Central memory CD8-positive, alpha-beta T cell (primary cell): ENCODE data around the gene GAB1.

Source experiments
- ATAC-seq: fragments of 150-1000 bp; cut with Tn5 transposase; replicated peaks from 2 replicates; pipeline ENCODE4 v1.10.0; 2022; ENCODE audit warnings: mild to moderate bottlenecking, moderate FRiP score, moderate number of reproducible peaks; ENCODE audit not compliant: poor library complexity, severe bottlenecking; ENCODE audit errors: extremely low read depth
- DNase-seq, 2 donors: peaks; one replicate each; pipeline ENCODE4 v3.0.0; 2021; ENCODE audit warnings: low spot score in 2 of 2
- H3K27ac Mint-ChIP-seq: one replicate; pipeline ENCODE4 v1.8.0; 2022; ENCODE audit warnings: low read depth, mild to moderate bottlenecking, moderate library complexity, mixed read lengths
- H3K27me3 Mint-ChIP-seq: one replicate; pipeline ENCODE4 v1.8.0; 2022; ENCODE audit warnings: mixed read lengths
- H3K36me3 Mint-ChIP-seq: one replicate; pipeline ENCODE4 v1.8.0; 2022; ENCODE audit warnings: mild to moderate bottlenecking, moderate library complexity, mixed read lengths; ENCODE audit not compliant: insufficient read depth
- H3K4me1 Mint-ChIP-seq: one replicate; pipeline ENCODE4 v1.8.0; 2022; ENCODE audit warnings: mixed read lengths
- H3K4me3 Mint-ChIP-seq: one replicate; pipeline ENCODE4 v1.8.0; 2022; ENCODE audit warnings: mild to moderate bottlenecking, moderate library complexity, mixed read lengths
- H3K9me3 Mint-ChIP-seq: one replicate; pipeline ENCODE4 v1.8.0; 2022; ENCODE audit warnings: mixed read lengths

The GAB1 gene

GRCh38 chr4:143473334-143474126 is 136.9 kb downstream of the GAB1 start:
- no peaks in the 10 kb centered on the region for H3K9me3 Mint-ChIP-seq
- H3K4me3 Mint-ChIP-seq: no peak overlapping the region
- ATAC-seq (no peak), DNase-seq (no peak)
- H3K27me3 Mint-ChIP-seq: peaks cover 21% of the 10 kb centered on the region
- no peaks in the 10 kb centered on the region for H3K4me1 Mint-ChIP-seq
- H3K36me3 Mint-ChIP-seq: no peaks in the 10 kb centered on the region
- no peak overlapping the region for H3K27ac Mint-ChIP-seq

GRCh38 chr4:143477487-143477886 is 140.8 kb downstream of the GAB1 start:
- no peak overlapping the region for H3K27ac Mint-ChIP-seq
- ATAC-seq: no peak
- no peaks in the 10 kb centered on the region for H3K9me3 Mint-ChIP-seq
- no peaks in the 10 kb centered on the region for H3K36me3 Mint-ChIP-seq
- H3K27me3 Mint-ChIP-seq: peaks cover 10% of the 10 kb centered on the region
- no peak for DNase-seq
- no peaks in the 10 kb centered on the region for H3K4me1 Mint-ChIP-seq
- H3K4me3 Mint-ChIP-seq: no peak overlapping the region

DNA sequence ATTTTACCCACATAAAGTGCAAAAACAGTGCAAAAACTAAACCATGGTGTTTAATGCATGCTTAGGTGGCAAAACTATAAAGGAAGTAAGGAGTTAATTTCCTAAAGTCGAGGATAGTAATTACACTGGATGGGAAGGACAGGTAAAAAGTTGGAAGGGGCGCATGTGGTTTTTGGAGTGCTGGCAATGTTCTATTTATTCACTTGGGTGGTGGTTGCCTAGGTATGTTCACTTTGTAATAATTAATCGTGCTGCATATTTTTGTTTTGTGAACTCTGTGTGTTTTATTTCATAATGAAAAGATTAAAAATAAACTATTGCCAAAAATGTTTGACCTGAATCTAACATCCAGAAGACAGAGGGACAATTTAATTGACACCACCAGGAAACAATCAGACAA is 144.7 kb downstream of the GAB1 start:
- DNase-seq (no peak), ATAC-seq (no peak)
- Mint-ChIP-seq H3K9me3 (no peaks in the 10 kb centered on the region), H3K36me3 (no peaks in the 10 kb centered on the region), H3K27ac (no peak overlapping the region), H3K4me3 (no peak overlapping the region), H3K27me3 (peaks cover 21% of the 10 kb centered on the region), H3K4me1 (no peaks in the 10 kb centered on the region)

- H3K27ac Mint-ChIP-seq: no peak overlapping the region
- no peaks in the 10 kb centered on the region for H3K36me3 Mint-ChIP-seq
- no peak overlapping the region for H3K4me3 Mint-ChIP-seq
- H3K9me3 Mint-ChIP-seq: no peaks in the 10 kb centered on the region
- no peaks in the 10 kb centered on the region for H3K4me1 Mint-ChIP-seq
- ATAC-seq (no peak), DNase-seq (no peak)
- H3K27me3 Mint-ChIP-seq: peaks cover 21% of the 10 kb centered on the region
Measured at GRCh38 chr4:143482840-143483239, 146.2 kb downstream of the GAB1 start.

GRCh38 chr4:143486314-143486713 is 149.6 kb downstream of the GAB1 start:
- no peaks in the 10 kb centered on the region for H3K4me1 Mint-ChIP-seq
- no peaks in the 10 kb centered on the region for H3K9me3 Mint-ChIP-seq
- peaks cover 2% of the 10 kb centered on the region for H3K36me3 Mint-ChIP-seq
- no peak overlapping the region for H3K4me3 Mint-ChIP-seq
- peaks cover 48% of the 10 kb centered on the region for H3K27me3 Mint-ChIP-seq
- DNase-seq (no peak), ATAC-seq (no peak)
- no peak overlapping the region for H3K27ac Mint-ChIP-seq

GRCh38 chr4:143488687-143489086 is 152.0 kb downstream of the GAB1 start:
- no peak overlapping the region for H3K4me3 Mint-ChIP-seq
- no peaks in the 10 kb centered on the region for H3K9me3 Mint-ChIP-seq
- DNase-seq (no peak), ATAC-seq (no peak)
- H3K27me3 Mint-ChIP-seq: peaks cover 58% of the 10 kb centered on the region
- no peaks in the 10 kb centered on the region for H3K4me1 Mint-ChIP-seq
- H3K27ac Mint-ChIP-seq: no peak overlapping the region
- peaks cover 2% of the 10 kb centered on the region for H3K36me3 Mint-ChIP-seq

DNA sequence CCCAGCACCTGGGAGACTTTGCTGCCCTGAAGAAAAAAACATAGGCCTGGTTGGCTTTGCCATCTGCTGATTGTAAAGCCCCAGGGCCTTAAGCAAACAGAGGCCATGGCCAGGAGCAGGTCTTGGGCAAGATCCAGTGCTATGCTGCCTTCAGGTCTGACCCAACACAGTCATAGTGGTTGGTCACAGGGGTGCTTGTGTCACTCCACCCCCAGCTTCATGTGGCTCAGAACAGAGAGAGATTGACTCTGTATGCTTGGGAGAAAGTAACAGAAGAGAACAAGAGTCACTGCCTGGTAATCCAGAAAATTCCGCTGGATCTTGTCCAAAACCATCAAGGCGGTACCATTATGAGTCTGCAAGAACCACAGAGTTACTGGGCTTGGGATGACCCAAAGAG is 152.4 kb downstream of the GAB1 start:
- ATAC-seq: no peak
- no peak for DNase-seq
- H3K27ac Mint-ChIP-seq: no peak overlapping the region
- peaks cover 2% of the 10 kb centered on the region for H3K36me3 Mint-ChIP-seq
- H3K9me3 Mint-ChIP-seq: no peaks in the 10 kb centered on the region
- no peaks in the 10 kb centered on the region for H3K4me1 Mint-ChIP-seq
- H3K4me3 Mint-ChIP-seq: no peak overlapping the region
- peaks cover 57% of the 10 kb centered on the region for H3K27me3 Mint-ChIP-seq

GRCh38 chr4:143498021-143498420 is 161.3 kb downstream of the GAB1 start:
- ATAC-seq (no peak), DNase-seq (no peak)
- H3K27me3 Mint-ChIP-seq: no peaks in the 10 kb centered on the region
- no peaks in the 10 kb centered on the region for H3K9me3 Mint-ChIP-seq
- H3K4me3 Mint-ChIP-seq: no peak overlapping the region
- no peaks in the 10 kb centered on the region for H3K4me1 Mint-ChIP-seq
- no peak overlapping the region for H3K27ac Mint-ChIP-seq
- no peaks in the 10 kb centered on the region for H3K36me3 Mint-ChIP-seq

DNA sequence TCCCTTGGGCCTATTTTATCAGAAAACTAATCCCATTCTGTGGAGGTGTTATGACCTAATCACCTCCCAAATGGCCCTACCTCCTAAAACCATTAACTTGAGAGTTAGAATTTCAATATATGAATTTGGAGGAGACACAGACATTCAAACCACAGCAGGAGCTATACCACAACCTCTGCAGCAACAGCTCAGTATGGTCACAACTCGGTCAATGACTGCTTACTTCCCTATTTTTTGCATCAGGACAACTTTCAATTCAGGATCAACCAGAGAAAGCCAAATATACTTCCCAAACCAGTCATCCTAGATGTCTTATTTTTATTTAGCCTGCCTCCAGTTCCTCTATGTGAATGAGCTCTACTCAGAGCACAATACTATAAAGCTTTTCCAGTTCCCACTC is 165.6 kb downstream of the GAB1 start:
- no peak overlapping the region for H3K27ac Mint-ChIP-seq
- H3K4me1 Mint-ChIP-seq: no peaks in the 10 kb centered on the region
- no peaks in the 10 kb centered on the region for H3K27me3 Mint-ChIP-seq
- no peak overlapping the region for H3K4me3 Mint-ChIP-seq
- no peak for DNase-seq
- H3K36me3 Mint-ChIP-seq: peaks cover 2% of the 10 kb centered on the region
- H3K9me3 Mint-ChIP-seq: no peaks in the 10 kb centered on the region
- no peak for ATAC-seq

DNA sequence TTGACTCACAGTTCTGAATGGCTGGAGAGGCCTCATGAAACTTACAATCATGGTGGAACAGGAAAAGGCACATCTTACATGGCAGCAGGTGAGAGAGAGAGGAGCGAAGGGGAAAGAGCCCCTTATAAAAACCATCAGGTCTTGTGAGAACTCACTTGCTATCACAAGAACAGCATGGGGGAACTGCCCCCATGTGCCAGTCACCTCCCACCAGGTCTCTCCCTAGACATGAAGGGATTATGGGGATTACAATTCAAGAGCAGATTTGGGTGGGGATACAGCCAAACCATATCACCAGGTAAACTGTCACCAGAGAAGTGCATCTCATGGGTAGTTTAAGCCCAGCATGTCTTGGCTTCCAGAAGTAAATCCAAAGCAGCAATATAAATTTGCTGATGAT is 169.4 kb downstream of the GAB1 start:
- H3K4me1 Mint-ChIP-seq: peaks cover 6% of the 10 kb centered on the region
- H3K27ac Mint-ChIP-seq: no peak overlapping the region
- no peak for DNase-seq
- no peaks in the 10 kb centered on the region for H3K27me3 Mint-ChIP-seq
- no peak for ATAC-seq
- H3K4me3 Mint-ChIP-seq: no peak overlapping the region
- H3K9me3 Mint-ChIP-seq: no peaks in the 10 kb centered on the region
- peaks cover 2% of the 10 kb centered on the region for H3K36me3 Mint-ChIP-seq

DNA sequence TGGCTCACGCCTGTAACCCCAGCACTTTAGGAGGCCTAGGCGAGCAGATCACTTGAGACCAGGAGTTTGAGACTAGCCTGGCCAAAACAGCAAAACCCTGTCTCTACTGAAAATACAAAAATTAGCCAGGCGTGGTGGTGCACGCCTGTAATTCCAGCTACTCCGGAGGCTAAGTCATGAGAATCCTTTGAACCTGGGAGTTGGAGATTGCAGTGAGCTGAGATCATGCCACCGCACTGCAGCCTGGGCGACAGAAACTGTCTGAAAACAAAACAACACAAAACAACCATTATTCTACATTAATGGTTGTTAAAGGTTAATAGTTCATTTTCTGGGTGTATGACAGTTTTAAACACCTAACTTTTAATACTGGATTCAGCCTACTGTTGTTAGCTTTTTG is 175.2 kb downstream of the GAB1 start:
- no peaks in the 10 kb centered on the region for H3K9me3 Mint-ChIP-seq
- peaks cover 28% of the 10 kb centered on the region for H3K36me3 Mint-ChIP-seq
- no peak overlapping the region for H3K4me3 Mint-ChIP-seq
- no peaks in the 10 kb centered on the region for H3K27me3 Mint-ChIP-seq
- ATAC-seq (no peak), DNase-seq (no peak)
- no peak overlapping the region for H3K27ac Mint-ChIP-seq
- H3K4me1 Mint-ChIP-seq: peaks cover 30% of the 10 kb centered on the region

DNA sequence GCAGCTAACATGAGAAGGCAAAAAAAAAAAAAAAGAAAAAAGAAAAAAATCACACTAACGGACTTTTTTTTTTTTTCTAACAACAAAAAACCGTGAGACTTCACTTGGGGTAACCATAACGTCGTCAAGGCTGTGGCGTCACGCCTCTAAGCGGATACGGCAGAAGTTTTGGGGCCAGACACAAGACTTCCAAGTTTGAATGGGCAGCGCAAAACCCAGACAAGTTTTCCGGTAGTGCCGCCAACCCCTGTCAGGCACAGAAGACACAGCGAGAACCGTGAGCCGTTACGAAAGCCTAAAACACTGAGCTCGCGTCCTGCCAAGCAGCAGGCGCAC is 176.3 kb downstream of the GAB1 start:
- no peaks in the 10 kb centered on the region for H3K27me3 Mint-ChIP-seq
- H3K9me3 Mint-ChIP-seq: no peaks in the 10 kb centered on the region
- ATAC-seq (peak; percentile 66), DNase-seq (no peak)
- peak overlapping the region; percentile 99 for H3K27ac Mint-ChIP-seq
- peaks cover 39% of the 10 kb centered on the region for H3K4me1 Mint-ChIP-seq
- H3K4me3 Mint-ChIP-seq: peak overlapping the region; percentile 96
- H3K36me3 Mint-ChIP-seq: peaks cover 32% of the 10 kb centered on the region

GRCh38 chr4:143513314-143514168 is 176.9 kb downstream of the GAB1 start, which contains the start of gene SMARCA5:
Gene SMARCA5 (plus strand): TSS chr4:143513702. CDS start chr4:143513925, 223 bp downstream.
- DNase-seq (peak; percentile 88 to 94), ATAC-seq (peak; percentile 82)
- H3K4me3 Mint-ChIP-seq: peak within 1 kb of the TSS; percentile 96
- H3K36me3 Mint-ChIP-seq: peaks cover 32% of the 10 kb centered on the region
- peaks cover 36% of the 10 kb centered on the region for H3K4me1 Mint-ChIP-seq
- H3K9me3 Mint-ChIP-seq: no peaks in the 10 kb centered on the region
- H3K27ac Mint-ChIP-seq: peak within 1 kb of the TSS; percentile 99
- no peaks in the 10 kb centered on the region for H3K27me3 Mint-ChIP-seq
